ENCODE data around the gene KLF1. TPM values are rescaled to one million over a fixed set of nuclear protein-coding genes. Genes with fewer than 3 reads are reported as not detected.
A peak's percentile ranks its signal among the peaks of the same experiment; 100 is the strongest.

The KLF1 gene
- polyA plus RNA-seq, 1 experiment = not detected

- Histone ChIP-seq H3K36me3 (ENCODE audit: control insufficient read depth, insufficient read depth, low read length) (peaks cover 4% of the 10 kb centered on the region; the same call in 1 of the 2 replicates), H3K27me3 (ENCODE audit: control insufficient read depth, insufficient read depth, low read length) (peaks cover 4% of the 10 kb centered on the region), H3K4me3 (ENCODE audit: low read depth, low read length) (peak within 1 kb of the TSS; percentile 61)
- no peak for TF ChIP-seq CTCF (IDR thresholded peaks at IDR 0.05; ENCODE audit: insufficient read depth, low read depth, low read length)
- CTCF ChIA-PET = interaction anchor here (0.9 to 1.3 kb wide), 3 partner anchors 84 to 121 kb away, joined by 4 to 5 read pairs (median 4); no protein-coding TSS in a partner anchor
- POLR2A ChIA-PET = interaction anchor here (0.6 kb wide), 1 partner anchor 10 kb away, joined by 11 read pairs; no protein-coding TSS in a partner anchor
- DNase-seq (ENCODE audit: low read depth) = peak; percentile 72
Measured at GRCh38 chr19:12881172-12881808, 5.7 kb downstream of the KLF1 start, which contains the start of gene DNASE2. TSS of gene DNASE2 (minus strand) at chr19:12881449. CDS start at chr19:12881375, 74 bp downstream.

GRCh38 chr19:12880551-12881171 lies 6.3 kb downstream of the KLF1 start:
- POLR2A ChIA-PET = interaction anchor here (0.7 kb wide), 1 partner anchor 16 kb away, joined by 14 read pairs; no protein-coding TSS in a partner anchor
- no peak for DNase-seq (ENCODE audit: low read depth)
- Histone ChIP-seq H3K27me3 (ENCODE audit: control insufficient read depth, insufficient read depth, low read length) (peaks cover 4% of the 10 kb centered on the region), H3K4me3 (ENCODE audit: low read depth, low read length) (peak overlapping the region; percentile 61), H3K36me3 (ENCODE audit: control insufficient read depth, insufficient read depth, low read length) (peaks cover 4% of the 10 kb centered on the region; the same call in 1 of the 2 replicates)
- TF ChIP-seq CTCF (IDR thresholded peaks at IDR 0.05; ENCODE audit: insufficient read depth, low read depth, low read length) = no peak
- CTCF ChIA-PET = interaction anchor here (0.9 to 1.3 kb wide), 4 partner anchors 34 to 120 kb away, joined by 4 to 5 read pairs (median 4); no protein-coding TSS in a partner anchor

- ChIA-PET POLR2A (no interaction called here), CTCF (interaction anchor here (0.6 to 1.0 kb wide), 2 partner anchors 109 to 200 kb away, joined by 3 to 4 read pairs; no protein-coding TSS in a partner anchor)
- Histone ChIP-seq H3K4me3 (ENCODE audit: low read depth, low read length) (no peak overlapping the region), H3K36me3 (ENCODE audit: control insufficient read depth, insufficient read depth, low read length) (peaks cover 4% of the 10 kb centered on the region; the same call in 1 of the 2 replicates), H3K27me3 (ENCODE audit: control insufficient read depth, insufficient read depth, low read length) (no peaks in the 10 kb centered on the region)
- DNase-seq (ENCODE audit: low read depth) = no peak
- TF ChIP-seq CTCF (IDR thresholded peaks at IDR 0.05; ENCODE audit: insufficient read depth, low read depth, low read length) = no peak
Measured at GRCh38 chr19:12875086-12875485, 11.9 kb downstream of the KLF1 start.

GRCh38 chr19:12873891-12874745 lies 12.9 kb downstream of the KLF1 start:
- no peaks in the 10 kb centered on the region for H3K27me3 ChIP-seq (ENCODE audit: control insufficient read depth, insufficient read depth, low read length)
- POLR2A ChIA-PET = no interaction called here
- CTCF ChIA-PET = interaction anchor here (1.2 to 1.6 kb wide), 2 partner anchors 27 to 97 kb away, joined by 3 to 12 read pairs; no protein-coding TSS in a partner anchor
- no peak for TF ChIP-seq CTCF (IDR thresholded peaks at IDR 0.05; ENCODE audit: insufficient read depth, low read depth, low read length)
- H3K36me3 ChIP-seq (ENCODE audit: control insufficient read depth, insufficient read depth, low read length) = peaks cover 4% of the 10 kb centered on the region; the same call in 1 of the 2 replicates
- H3K4me3 ChIP-seq (ENCODE audit: low read depth, low read length) = no peak overlapping the region
- DNase-seq (ENCODE audit: low read depth) = no peak

All from BJ (cell line).